Progenitor cell of endocrine pancreas (in vitro differentiated cells): ENCODE results near the gene SIRT7. TPM values are rescaled to one million over a fixed set of nuclear protein-coding genes. Genes with fewer than 3 reads are reported as not detected.

Experiments
- DNase-seq: peaks from one replicate; pipeline ENCODE4 v3.0.0; 2021; ENCODE audit warnings: low spot score; ENCODE audit not compliant: unreplicated experiment
- H3K27ac Mint-ChIP-seq: 2 replicates; pipeline ENCODE4 v1.8.0; 2021; ENCODE audit warnings: mild to moderate bottlenecking, moderate library complexity, mixed read lengths
- H3K27me3 Mint-ChIP-seq: 2 replicates; pipeline ENCODE4 v1.8.0; 2021; ENCODE audit warnings: mixed read lengths
- H3K36me3 Mint-ChIP-seq: 2 replicates; pipeline ENCODE4 v1.8.0; 2022; ENCODE audit warnings: mixed read lengths; ENCODE audit not compliant: insufficient read depth
- H3K4me1 Mint-ChIP-seq: 2 replicates; pipeline ENCODE4 v1.8.0; 2021; ENCODE audit warnings: low read depth, mixed read lengths
- H3K4me3 Mint-ChIP-seq: 2 replicates; pipeline ENCODE4 v1.8.0; 2021; ENCODE audit warnings: low read depth, mild to moderate bottlenecking, moderate library complexity, mixed read lengths
- H3K9me3 Mint-ChIP-seq: 2 replicates; pipeline ENCODE4 v1.8.0; 2021; ENCODE audit warnings: low read depth, mixed read lengths
- CTCF ChIP-seq: fragments of 200-600 bp; sonication (generic); IDR thresholded peaks from one replicate; pipeline ENCODE4 v1.5.0; 2021; ENCODE audit warnings: antibody characterized with exemption, mild to moderate bottlenecking; ENCODE audit not compliant: unreplicated experiment
- total RNA-seq: library from RNA; stranded (reverse); gene quantifications from 2 replicates; pipeline ENCODE4 v1.2.1, GENCODE V29; 2021

Gene SIRT7
- total RNA-seq, 1 donor from 2014 or later, result 34.0 TPM

DNA sequence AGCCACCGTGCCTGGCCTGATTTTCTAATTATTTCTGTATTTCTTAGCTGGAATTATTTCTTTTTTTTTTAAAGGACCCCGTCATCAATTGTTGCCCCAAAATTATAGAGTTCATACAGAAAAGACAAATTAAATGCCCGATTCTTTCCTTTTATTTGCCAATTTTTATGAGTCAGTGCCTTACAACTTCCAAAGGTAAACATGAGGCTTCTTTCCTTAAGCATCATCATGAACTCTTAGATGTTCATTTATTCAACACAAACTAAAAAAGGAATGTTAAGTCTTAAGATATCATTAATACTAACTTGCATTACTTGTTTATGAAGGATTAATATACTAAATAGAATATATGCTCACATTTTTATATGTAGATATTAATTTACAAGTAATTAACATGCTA lies 39.7 kb downstream of the SIRT7 start:
- Mint-ChIP-seq H3K4me3 (no peak overlapping the region), H3K9me3 (no peaks in the 10 kb centered on the region), H3K27ac (no peak overlapping the region), H3K4me1 (no peaks in the 10 kb centered on the region), H3K27me3 (no peaks in the 10 kb centered on the region), H3K36me3 (peaks cover 12% of the 10 kb centered on the region)
- no peak for TF ChIP-seq CTCF
- DNase-seq, result no peak

GRCh38 chr17:81877569-81877968 lies 40.4 kb downstream of the SIRT7 start:
- H3K4me3 Mint-ChIP-seq, result no peak overlapping the region
- H3K27ac Mint-ChIP-seq, result no peak overlapping the region
- H3K4me1 Mint-ChIP-seq, result no peaks in the 10 kb centered on the region
- peaks cover 12% of the 10 kb centered on the region for H3K36me3 Mint-ChIP-seq
- TF ChIP-seq CTCF, result no peak
- no peaks in the 10 kb centered on the region for H3K27me3 Mint-ChIP-seq
- DNase-seq, result no peak
- H3K9me3 Mint-ChIP-seq, result no peaks in the 10 kb centered on the region

DNA sequence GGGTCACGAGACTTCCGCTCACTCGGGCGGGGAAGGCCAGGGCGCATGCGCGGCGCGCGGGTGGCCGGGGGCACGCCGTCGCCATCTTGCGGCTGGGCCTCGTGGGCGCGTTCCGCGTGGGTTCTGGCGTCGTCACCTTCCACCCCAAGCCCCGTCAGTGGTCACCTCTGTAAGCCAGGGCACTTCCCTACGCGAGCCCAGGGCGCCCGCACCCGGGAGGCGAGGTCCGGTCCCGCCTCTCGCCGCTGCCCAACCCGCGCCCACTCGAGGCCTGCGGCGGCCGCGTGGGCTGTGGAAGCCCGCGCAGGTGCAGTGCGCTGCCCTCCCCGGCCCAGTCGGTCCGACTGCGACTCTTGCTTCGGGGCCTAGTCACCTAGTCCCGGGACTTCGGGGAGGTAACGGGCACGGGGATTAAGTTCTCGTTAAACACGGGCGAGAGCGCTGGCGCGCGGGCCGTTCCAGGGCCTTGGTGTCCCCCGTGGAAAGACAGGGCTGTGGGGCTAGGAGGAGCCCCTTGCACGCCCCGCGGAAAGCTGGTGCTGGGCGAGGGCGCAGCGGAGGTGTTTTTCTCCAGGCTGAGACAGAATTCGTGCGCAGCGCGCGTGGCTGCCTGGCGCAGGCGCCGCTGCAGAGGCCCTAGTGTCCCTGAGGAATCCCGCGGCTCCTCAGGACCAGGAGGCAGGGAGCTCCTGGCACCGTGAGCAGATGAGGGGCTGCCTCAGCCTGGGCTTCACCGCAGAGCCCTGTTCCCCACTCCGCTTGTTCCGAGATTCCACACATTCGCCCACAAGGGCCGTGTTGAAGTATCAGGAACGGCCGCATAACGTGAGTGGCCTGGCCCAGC lies 46.4 kb downstream of the SIRT7 start:
- Mint-ChIP-seq H3K36me3 (peaks cover 3% of the 10 kb centered on the region), H3K4me1 (peaks cover 5% of the 10 kb centered on the region), H3K4me3 (peak overlapping the region; percentile 85), H3K27ac (peak overlapping the region; percentile 95), H3K27me3 (no peaks in the 10 kb centered on the region), H3K9me3 (no peaks in the 10 kb centered on the region)
- peak; percentile 87 for DNase-seq
- peak; percentile 39 for TF ChIP-seq CTCF

DNA sequence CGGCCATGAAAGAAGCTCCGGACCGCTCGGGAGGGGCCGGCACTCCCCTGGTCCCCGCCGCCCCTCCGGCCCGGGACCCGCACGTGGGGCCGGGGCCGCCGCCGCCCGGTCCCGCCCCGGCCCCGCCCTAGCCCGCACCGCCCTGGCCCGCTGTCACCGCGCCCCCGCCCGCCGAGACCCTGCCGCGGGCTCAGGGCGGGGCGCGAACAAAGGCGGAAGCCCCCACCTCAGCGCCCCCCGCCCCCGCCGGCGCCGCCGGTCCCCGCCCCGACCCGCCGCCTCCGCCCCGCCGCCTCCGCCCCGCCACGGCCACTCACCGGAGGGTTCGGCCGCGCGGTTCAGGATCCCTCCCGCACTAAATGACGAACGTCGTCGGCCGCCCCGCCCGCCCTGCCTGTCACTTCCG lies 47.0 kb downstream of the SIRT7 start, which contains the start of gene ARHGDIA:
Gene ARHGDIA, minus strand, starts transcription at position 357 of the 406 bp plus-strand sequence. CDS start 1,407 bp downstream, outside the sequence.
- no peaks in the 10 kb centered on the region for H3K9me3 Mint-ChIP-seq
- no peak for DNase-seq
- TF ChIP-seq CTCF, result no peak
- H3K36me3 Mint-ChIP-seq, result peaks cover 3% of the 10 kb centered on the region
- H3K4me1 Mint-ChIP-seq, result peaks cover 5% of the 10 kb centered on the region
- peak within 1 kb of the TSS; percentile 95 for H3K27ac Mint-ChIP-seq
- H3K4me3 Mint-ChIP-seq, result peak within 1 kb of the TSS; percentile 85
- H3K27me3 Mint-ChIP-seq, result no peaks in the 10 kb centered on the region

- Mint-ChIP-seq H3K36me3 (peaks cover 3% of the 10 kb centered on the region), H3K9me3 (no peaks in the 10 kb centered on the region), H3K27ac (peak overlapping the region; percentile 89), H3K4me1 (peaks cover 5% of the 10 kb centered on the region), H3K4me3 (peak overlapping the region; percentile 79), H3K27me3 (no peaks in the 10 kb centered on the region)
- no peak for TF ChIP-seq CTCF
- no peak for DNase-seq
These were observed 47.6 kb downstream of the SIRT7 start for GRCh38 chr17:81870131-81870980.
